GM19467 (cell line): Measurements from ENCODE around the gene TMEM119.
"Not testable (repeated sequence)": the region's sequence is repeated elsewhere in the genome, so short reads cannot be mapped to it uniquely, and the experiment has no call there.

ENCODE experiments used
- ATAC-seq: cut with Tn5 transposase; IDR thresholded peaks from one replicate; pipeline ENCODE4 v1.9.1; 2021; ENCODE audit warnings: mild to moderate bottlenecking, moderate library complexity; ENCODE audit not compliant: unreplicated experiment

Gene TMEM119

DNA sequence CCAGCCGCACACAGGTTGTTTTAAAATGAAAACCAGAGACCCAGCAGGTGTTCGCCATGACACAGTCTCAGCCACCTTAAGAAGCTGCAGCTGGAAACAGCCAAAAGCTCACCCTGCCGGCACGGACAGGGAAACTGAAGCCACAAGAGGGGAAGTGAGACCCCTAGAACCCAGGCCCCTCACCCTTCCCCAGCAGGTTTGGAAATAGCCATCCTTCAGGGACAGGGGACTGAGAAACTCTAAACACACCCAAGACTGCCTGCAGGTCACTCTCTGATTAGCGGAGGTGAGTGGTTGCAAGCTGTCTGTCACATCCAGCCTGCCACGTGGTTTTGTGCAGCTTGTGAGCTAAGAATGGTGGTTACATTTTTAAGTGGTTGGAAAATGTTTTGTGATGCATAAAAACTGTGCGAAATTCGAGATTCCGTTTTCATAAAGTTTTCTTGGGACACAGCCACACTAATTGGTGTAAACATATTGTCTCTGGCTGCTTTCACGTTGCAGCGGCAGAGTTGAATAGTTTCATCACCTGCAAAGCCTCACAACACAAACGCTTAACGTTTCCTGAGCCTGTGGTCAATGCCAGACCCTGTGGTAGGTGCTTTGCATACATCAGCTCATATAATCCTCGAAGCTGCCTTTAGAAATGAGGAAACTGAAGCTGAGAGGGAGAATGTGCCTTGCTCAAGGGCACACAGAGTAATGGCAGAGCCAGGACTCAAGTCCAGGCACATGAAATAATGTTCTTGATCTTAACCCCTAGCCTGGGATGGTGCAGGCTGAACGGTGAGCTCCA is 37.5 kb upstream of the TMEM119 start:
- ATAC-seq: peak; percentile 53

DNA sequence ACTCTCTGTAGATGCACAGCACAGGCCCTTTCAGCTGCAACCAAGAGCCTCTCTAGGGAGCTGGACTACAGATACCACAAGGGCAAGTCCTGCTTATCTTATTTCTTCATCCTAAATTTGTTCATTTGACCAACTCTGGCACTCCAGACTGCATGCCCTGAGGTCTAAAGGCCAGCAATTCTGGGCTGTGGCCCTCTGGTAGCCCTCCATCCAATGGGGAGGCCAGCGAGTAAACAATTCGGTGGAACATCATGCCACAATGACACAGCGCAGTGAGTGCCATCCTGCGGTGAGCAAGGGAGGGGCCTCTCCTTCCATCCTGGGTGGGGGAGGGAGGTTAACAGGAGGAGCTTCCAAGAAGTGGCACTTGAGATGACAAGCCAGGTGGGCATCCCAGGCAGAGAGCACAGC is 36.5 kb upstream of the TMEM119 start:
- ATAC-seq: no peak

DNA sequence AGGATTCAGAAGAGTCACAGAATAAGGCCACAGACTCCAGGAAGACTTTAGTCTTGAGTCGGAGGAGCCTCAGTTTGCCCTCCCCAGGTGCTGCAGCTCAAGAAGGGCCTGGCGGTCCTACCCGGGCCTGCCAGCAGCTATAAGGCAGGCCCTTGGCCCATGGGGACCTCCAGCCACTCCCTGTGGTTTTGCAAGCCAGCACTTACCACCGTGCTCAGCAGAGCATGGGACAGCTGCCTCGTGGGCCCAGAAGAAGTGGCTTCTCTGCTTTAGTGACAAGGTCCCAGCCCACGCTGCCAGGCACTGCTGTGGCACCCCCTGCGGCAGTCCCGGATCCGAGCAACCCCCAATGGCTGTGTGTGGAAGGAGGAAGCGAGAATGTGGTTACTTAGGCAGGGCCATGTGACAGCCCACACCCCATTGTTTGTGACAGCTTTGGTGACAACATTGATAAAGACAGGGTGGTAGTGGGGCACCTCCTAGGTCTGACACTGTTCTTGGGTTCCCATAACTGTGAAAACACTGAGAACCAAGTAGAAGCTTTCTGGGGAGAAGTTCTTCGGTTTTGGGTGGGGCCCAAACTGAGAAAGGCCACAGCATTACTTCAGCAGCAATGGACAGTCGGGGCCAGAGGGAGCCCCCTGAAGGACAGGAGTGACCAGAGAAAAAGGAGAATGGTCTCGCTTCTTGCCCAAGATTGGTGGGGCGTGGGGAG is 35.8 kb upstream of the TMEM119 start, which contains the start of gene SELPLG:
TSS of gene SELPLG (minus strand) at position 361 of the 715 bp plus-strand sequence. CDS start 9,587 bp downstream, outside the sequence.
- ATAC-seq: peak; percentile 49

DNA sequence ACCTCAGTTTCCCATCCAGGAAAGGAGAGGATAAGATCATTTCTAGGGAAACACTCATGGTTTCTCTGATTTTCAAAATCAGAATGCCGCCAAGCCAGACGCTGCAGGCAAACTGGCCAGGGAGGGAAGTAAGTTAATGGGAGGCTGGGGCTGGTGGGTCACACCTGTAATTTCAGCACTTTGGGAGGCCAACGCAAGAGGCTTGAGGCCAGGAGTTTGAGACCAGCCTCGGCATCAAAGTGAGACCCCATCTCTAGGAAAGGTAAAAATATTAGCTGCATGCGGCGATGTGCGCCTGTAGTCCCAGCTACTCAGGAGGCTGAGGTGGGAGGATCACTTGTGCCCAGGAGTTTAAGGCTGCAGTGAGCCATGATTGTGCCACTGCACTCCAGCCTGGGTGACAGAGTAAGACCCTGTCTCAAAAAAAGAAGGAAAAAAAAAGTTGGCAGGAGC is 35.2 kb upstream of the TMEM119 start:
- ATAC-seq: no peak

DNA sequence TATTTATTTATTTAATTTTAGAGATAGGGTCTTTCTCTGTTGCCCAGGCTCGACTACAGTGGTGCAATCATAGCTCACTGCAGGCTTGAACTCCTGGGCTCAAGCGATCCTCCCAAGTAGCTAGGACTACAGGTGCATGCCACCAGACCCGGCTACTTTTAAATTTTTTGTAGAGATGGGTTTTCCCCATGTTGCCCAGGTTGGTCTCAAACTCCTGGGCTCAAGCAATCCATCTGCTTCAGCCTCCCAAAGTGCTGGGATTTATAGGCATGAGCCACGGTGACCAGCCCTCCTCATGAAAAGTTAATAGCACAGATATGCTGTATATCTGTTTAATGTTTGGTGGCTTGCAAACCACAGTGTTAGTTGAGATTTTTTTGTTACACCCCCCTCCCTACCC is 33.4 kb upstream of the TMEM119 start:
- ATAC-seq: not testable (repeated sequence)

DNA sequence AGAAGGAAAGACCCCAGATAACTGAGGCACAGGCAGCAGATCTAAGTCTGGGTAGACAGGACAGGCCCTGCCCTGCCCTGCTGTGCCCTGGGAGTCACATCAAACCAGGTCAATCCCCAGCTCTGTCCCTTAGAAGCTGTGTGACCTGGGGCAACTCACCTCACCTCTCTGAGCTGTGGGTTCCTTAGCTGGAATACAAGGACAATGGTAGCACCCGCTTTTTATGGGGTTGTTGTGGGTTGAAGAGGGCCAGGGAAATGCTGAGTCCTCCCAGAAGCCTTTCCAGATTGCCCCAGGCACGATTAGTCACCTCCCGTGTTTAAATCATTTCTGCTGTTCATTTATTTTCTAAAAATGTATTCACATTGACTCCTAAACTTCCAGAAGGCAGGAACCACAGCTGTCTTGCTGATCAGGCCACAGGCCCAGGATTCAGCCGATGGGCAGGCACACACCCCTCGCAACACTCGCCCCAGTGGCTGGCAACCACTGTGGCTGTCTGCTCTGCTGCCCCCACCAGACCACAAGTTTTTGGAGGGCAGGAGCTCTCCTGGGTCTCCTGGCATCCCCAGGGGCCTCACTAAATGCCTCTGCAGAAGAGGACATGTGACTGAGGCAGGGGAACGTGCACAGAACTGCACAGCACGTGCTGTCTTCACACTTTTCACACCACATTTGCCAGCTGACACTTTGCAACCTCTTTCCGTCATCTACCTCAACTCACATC is 32.8 kb upstream of the TMEM119 start:
- ATAC-seq: no peak

DNA sequence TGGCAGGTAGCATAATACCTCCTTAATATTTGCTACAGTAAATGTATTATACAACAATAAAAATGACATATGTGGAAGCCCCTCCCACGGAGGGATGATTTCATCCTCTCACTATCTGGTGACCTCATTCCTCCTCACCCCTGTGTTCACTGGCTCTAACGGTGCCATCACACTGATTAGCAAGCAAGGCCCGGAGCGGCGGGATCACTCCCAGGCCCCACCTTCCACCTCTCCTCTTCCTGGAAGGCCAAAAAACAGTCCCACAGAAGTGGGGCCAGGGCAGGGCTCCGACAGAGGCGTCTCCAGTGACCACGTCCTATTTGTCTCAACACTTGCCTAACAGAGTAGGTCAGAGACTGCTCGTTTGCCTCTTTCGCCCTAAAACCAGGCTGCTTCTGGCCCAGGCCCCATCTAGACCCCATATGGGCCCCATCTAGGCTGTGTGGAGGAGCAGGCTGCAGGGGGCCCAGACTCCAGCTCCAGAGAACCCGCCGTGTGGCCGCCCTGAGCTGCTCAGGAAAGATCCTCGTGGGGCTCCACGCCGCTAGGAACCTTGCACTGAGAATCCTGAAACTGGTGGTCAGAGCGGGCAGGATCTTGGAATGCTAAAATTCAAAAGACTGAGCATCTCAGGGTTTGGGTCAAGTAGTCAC is 32.1 kb upstream of the TMEM119 start:
- ATAC-seq: no peak

DNA sequence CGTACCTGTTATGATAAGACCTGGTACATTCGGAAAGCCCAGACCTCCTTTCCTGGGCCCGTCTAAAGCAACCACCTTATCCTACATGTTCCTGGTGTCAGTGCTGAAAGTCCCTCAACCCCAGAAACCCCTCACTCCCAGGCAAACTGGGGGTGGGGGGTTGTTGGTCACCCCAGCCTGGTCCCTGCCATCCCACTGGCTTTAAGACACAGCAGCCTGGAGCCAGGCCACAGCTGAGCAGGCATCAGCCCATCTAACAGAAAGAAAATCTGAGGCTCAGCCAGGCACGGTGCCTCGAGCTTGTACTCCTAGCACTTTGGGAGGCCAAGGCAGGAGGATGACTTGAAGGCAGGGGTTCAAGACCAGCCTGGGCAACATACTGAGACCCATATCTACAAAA is 31.3 kb upstream of the TMEM119 start:
- no peak for ATAC-seq

DNA sequence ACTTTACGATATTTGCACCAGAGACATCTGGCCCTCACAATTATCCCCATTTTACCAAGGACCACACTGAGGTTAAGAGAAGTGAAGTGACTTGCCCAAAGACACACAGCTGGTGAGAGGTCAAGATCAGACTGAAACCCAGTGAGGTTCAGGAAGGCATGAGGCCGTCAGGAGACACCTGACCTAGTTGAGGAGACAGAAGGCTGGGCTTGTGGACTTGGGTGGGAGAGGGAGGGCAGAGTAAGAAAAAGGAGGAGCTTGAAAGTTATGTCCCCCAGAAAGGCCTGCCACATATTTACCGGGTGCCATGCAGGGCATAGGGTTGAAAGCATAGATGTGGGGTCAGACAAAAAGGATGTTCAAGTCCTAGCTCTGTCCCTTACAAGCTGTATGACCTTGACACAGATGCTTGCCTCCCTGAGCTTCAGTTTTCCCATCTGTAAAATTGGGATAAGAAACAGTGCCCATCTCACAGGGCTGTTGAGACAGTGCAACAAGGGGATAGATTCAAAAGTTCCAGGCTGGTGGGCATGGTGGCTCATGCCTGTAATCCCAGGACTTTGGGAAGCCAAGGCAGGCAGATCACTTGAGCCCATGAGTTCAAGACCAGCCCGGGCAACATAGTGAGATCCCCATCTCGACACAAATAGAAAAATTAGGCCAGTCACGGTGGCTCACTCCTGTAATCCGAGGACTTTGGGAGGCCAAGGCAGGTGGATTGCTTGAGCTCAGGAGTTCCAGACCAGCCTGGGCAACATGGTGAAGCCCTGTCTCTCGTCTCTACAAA is 29.4 kb upstream of the TMEM119 start:
- ATAC-seq: no peak

DNA sequence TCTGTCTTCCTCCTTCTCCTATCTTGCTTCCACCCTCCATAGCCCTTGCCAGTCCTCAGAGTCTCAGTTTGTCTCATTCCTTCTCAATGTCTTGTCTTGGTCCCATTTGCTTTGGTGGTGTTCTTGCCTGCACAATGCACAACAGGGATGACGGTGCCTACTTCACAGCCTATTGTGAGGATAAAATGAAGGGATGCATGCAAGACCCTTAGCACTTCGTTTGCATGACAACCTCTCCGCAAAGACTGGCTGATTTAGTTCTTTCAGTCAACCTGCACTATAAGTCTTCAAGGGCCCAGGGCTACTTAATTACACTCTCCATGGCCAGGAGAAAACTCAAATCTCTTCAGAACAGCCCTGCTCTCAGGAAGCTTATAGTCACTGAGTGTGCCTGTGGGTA is 27.3 kb upstream of the TMEM119 start:
- no peak for ATAC-seq

DNA sequence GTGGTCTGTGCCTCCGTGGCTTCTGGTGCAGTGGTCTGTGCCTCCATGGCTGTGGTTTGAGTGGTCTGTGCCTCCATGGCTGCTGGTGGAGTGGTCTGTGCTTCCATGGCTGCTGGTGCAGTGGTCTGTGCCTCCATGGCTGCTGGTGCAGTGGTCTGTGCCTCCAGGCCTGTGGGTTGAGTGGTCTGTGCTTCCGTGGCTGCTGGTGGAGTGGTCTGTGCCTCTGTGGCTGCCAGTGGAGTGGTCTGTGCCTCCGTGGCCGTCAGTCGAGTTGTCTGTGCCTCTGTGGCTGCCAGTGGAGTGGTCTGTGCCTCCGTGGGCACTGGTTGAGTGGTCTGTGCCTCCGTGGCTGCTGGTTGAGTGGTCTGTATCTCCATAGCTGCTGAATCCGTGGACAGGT is 25.7 kb upstream of the TMEM119 start:
- ATAC-seq: no peak

DNA sequence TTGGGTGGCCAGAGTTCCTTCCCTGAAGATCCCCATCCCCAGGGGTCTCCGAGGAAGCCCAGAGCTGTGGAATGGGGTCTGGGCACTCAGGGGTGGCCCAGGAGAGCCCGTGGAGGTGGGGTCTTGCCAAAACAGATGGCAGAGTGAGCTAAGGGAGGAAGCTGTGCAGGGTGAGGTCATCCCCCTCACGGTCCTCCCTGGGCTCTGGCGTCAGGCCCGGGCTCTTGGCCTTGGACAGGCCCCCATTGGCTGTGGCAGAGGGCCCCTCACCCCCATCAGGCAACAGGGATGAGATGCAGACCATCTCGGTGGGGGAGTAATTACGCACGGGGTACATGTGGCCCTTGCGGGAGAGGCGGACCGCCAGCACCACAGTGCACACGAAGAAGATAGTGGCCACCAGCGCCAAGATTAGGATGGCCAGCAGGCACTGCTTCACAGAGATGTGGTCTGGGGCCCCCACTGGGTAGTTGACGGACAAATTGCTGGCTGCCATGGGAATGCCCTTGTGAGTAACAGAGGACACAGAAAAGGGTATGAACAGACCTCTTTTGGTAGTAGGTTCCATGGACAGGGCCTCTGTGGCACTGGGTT is 25.1 kb upstream of the TMEM119 start:
- ATAC-seq: no peak

DNA sequence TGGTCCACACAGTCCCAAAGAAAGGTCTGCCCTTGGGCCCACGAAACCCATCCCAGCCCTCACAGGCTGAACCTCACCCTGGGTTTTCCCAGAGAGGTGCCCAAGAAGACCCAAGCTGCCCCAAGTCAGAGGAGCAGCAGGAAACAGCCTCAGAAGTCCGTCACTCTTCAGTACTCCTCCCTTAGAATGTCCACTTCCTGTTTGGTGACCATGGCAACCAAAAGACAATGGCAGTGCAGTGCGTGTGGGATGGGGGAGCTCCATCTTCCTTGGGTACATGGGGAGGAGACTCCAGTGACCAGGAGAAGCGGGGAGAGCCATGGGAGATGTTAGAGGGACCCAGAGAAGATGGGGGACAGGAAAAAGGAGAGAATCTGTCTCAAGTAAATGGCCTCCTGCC is 24.5 kb upstream of the TMEM119 start:
- no peak for ATAC-seq

DNA sequence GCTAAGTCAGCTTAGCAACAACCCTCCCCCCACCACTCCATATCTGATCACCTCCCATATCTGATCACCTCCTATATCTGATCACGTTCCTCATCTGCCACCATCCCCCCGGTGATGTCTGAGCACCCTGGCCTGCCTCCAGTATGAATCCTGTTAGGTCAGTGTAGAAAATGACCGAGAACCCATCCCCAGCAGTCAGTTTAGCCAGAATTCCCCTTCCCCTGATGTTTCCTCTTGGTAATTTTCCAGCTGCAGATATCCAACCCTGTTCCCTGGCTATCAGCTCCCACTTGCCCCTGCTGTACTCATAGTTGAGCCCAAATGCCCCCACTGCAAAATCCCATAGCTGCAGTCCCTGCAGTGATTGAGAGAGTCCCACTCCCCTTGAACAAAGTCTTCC is 23.3 kb upstream of the TMEM119 start:
- no peak for ATAC-seq

DNA sequence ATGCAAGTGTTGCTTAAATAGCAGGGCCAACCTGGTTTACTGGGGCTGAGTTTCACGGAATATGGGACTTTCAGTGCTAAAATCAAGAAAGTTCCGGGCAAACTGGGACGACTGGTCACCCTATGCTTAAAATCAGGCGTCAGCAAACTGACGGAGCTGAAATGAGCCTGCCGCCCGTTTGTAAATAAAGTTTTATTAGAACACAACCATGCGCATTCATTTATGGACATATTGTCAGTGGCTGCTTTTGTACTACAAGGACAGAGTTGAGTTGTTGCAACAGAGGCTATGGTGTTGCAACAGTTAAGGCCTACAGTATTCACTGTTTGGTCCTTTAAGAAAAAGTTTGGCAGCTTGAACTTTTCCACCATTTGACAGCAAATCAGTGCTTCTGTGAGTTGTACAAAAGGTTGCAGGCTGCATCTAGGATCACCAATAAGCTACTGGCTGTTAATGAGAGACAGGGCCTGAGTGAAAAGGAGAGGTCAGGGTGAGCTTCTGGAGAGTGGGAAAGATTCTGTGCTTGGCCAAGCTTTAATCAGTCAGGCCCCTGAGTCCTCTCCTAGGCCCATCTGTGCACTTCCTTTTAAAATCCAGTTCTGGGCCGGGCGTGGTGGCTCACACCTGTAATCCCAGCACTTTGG is 22.5 kb upstream of the TMEM119 start:
- no peak for ATAC-seq

DNA sequence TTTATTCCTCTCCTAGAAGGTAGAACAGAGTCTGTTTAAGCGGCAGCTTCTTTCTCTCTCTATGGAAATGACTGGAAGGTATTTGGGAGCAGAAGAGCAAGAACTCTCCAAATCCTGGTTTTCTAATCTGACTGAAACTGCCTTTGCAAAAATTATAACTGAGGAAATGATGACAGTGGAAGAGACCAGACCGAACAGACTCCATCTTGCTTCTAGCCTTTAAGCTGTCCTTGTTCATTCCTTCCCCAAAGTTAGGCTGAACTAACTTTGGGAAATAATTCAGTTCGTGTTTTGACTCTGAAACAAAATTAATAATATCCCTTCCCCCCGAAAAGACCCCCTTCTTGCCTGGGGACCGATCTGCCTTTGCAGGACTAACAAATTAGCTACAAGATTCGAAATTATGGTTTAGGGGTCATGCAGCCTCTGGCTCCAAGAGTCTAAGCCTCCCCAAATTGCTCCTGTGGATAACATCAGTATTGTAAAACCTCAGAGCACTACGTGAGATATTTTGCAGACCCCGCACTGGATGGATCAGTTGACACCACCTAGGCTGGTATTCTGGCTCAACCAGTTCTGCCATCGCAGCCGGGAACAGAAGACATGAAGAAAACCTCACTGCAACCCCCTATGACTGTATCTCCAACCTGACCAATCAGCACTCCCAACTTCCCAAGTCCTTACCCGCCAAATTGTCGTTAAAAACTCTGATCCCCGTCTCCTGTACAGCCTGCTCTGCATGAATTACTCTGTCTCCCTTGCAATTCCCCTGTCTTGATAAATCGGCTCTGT is 21.7 kb upstream of the TMEM119 start:
- no peak for ATAC-seq

DNA sequence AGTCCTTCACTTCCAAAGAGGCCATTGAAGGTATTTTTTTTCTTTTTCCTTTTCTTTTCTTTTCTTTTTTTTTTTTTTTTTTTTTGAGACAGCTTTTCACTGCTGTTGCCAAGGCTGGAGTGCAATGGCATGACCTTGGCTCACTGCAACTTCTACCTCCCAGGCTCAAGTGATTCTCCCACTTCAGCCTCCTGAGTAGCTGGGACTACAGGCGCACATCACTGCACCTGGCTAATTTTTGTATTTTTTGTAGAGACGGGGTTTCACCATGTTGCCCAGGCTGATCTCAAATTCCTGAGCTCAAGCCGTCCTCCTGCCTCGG is 21.0 kb upstream of the TMEM119 start:
- not testable (repeated sequence) for ATAC-seq

DNA sequence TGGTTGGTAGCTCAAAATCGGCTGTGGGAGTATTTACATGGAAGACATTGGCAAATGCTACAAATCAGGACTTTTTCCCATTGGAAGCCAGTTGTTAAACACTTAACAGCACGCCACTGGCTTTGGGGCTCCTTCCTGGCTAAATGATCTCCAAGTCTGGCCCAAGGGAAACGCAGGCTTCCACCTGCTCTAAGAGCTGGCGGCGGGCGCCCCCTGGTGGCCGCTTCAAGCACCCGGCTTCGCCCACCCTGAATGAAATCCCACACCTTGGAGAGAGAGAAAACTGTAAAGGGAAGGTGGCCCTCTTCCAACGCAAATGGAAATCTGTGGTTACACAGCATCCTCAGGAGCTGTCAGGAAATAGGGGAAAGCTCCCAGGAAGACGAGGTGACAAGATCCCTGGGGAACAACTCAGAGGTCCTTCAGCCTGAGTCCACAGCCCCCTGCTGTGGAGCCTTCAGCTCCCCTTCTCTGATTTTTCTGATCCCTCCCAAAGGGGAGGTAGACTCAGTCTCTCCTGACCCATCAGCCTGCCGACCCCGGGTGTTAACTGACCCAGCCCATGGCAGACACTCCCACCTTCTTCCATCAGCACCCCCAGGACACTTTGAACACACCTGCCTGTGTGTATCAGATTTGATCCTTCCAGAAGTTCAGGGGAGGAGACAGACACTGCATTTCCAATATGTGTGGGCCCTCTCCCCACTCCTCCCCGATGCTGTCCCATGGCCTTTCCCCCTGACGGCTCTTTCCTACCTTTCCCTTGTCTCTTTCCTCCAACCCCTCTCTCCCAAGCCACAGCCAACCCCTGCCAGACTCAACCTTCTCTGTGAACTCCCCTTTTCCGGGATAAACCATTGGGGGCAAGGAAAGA is 20.4 kb upstream of the TMEM119 start:
- peak; percentile 43 for ATAC-seq
